Progenitor cell of endocrine pancreas (in vitro differentiated cells): ENCODE measurements around the gene EXOC3L4. TPM values are rescaled to one million over a fixed set of nuclear protein-coding genes. Genes with fewer than 3 reads are reported as not detected.

Source experiments
- DNase-seq: peaks from one replicate; pipeline ENCODE4 v3.0.0; 2021; ENCODE audit warnings: low spot score; ENCODE audit not compliant: unreplicated experiment
- H3K27ac Mint-ChIP-seq: 2 replicates; pipeline ENCODE4 v1.8.0; 2021; ENCODE audit warnings: mild to moderate bottlenecking, moderate library complexity, mixed read lengths
- H3K27me3 Mint-ChIP-seq: 2 replicates; pipeline ENCODE4 v1.8.0; 2021; ENCODE audit warnings: mixed read lengths
- H3K36me3 Mint-ChIP-seq: 2 replicates; pipeline ENCODE4 v1.8.0; 2022; ENCODE audit warnings: mixed read lengths; ENCODE audit not compliant: insufficient read depth
- H3K4me1 Mint-ChIP-seq: 2 replicates; pipeline ENCODE4 v1.8.0; 2021; ENCODE audit warnings: low read depth, mixed read lengths
- H3K4me3 Mint-ChIP-seq: 2 replicates; pipeline ENCODE4 v1.8.0; 2021; ENCODE audit warnings: low read depth, mild to moderate bottlenecking, moderate library complexity, mixed read lengths
- H3K9me3 Mint-ChIP-seq: 2 replicates; pipeline ENCODE4 v1.8.0; 2021; ENCODE audit warnings: low read depth, mixed read lengths
- CTCF ChIP-seq: fragments of 200-600 bp; sonication (generic); IDR thresholded peaks from one replicate; pipeline ENCODE4 v1.5.0; 2021; ENCODE audit warnings: antibody characterized with exemption, mild to moderate bottlenecking; ENCODE audit not compliant: unreplicated experiment
- total RNA-seq: library from RNA; stranded (reverse); gene quantifications from 2 replicates; pipeline ENCODE4 v1.2.1, GENCODE V29; 2021

The EXOC3L4 gene
- total RNA-seq, 1 donor from 2014 or later, result 30.8 TPM

GRCh38 chr14:103107941-103108748 is 13.6 kb downstream of the EXOC3L4 start:
- no peak overlapping the region for H3K4me3 Mint-ChIP-seq
- H3K4me1 Mint-ChIP-seq, result peaks cover 9% of the 10 kb centered on the region
- DNase-seq, result no peak
- H3K9me3 Mint-ChIP-seq, result no peaks in the 10 kb centered on the region
- peaks cover 3% of the 10 kb centered on the region for H3K36me3 Mint-ChIP-seq
- peaks cover 10% of the 10 kb centered on the region for H3K27me3 Mint-ChIP-seq
- no peak overlapping the region for H3K27ac Mint-ChIP-seq
- TF ChIP-seq CTCF, result no peak

GRCh38 chr14:103108749-103109207 is 14.3 kb downstream of the EXOC3L4 start:
- no peaks in the 10 kb centered on the region for H3K36me3 Mint-ChIP-seq
- H3K4me3 Mint-ChIP-seq, result no peak overlapping the region
- DNase-seq, result no peak
- H3K27ac Mint-ChIP-seq, result no peak overlapping the region
- TF ChIP-seq CTCF, result no peak
- H3K27me3 Mint-ChIP-seq, result peaks cover 8% of the 10 kb centered on the region
- H3K4me1 Mint-ChIP-seq, result peaks cover 9% of the 10 kb centered on the region
- no peaks in the 10 kb centered on the region for H3K9me3 Mint-ChIP-seq

- DNase-seq, result no peak
- no peak overlapping the region for H3K27ac Mint-ChIP-seq
- TF ChIP-seq CTCF, result no peak
- peaks cover 8% of the 10 kb centered on the region for H3K27me3 Mint-ChIP-seq
- H3K9me3 Mint-ChIP-seq, result no peaks in the 10 kb centered on the region
- no peak overlapping the region for H3K4me3 Mint-ChIP-seq
- no peaks in the 10 kb centered on the region for H3K36me3 Mint-ChIP-seq
- H3K4me1 Mint-ChIP-seq, result peaks cover 9% of the 10 kb centered on the region
Measured at GRCh38 chr14:103109535-103110441, 15.3 kb downstream of the EXOC3L4 start.

GRCh38 chr14:103110681-103111231 is 16.2 kb downstream of the EXOC3L4 start:
- Mint-ChIP-seq H3K27ac (no peak overlapping the region), H3K27me3 (peaks cover 4% of the 10 kb centered on the region), H3K36me3 (no peaks in the 10 kb centered on the region), H3K4me1 (peaks cover 8% of the 10 kb centered on the region), H3K9me3 (no peaks in the 10 kb centered on the region), H3K4me3 (no peak overlapping the region)
- TF ChIP-seq CTCF, result no peak
- no peak for DNase-seq

- no peak for TF ChIP-seq CTCF
- Mint-ChIP-seq H3K27me3 (peaks cover 4% of the 10 kb centered on the region), H3K4me1 (peaks cover 8% of the 10 kb centered on the region), H3K4me3 (no peak overlapping the region), H3K27ac (no peak overlapping the region), H3K9me3 (no peaks in the 10 kb centered on the region), H3K36me3 (no peaks in the 10 kb centered on the region)
- no peak for DNase-seq
Measured at GRCh38 chr14:103111232-103111868, 16.8 kb downstream of the EXOC3L4 start.
